B cell (primary cell): ENCODE measurements around the gene NRM. TPM values are rescaled to one million over a fixed set of nuclear protein-coding genes. Genes with fewer than 3 reads are reported as not detected.
"Not testable (repeated sequence)": the region's sequence is repeated elsewhere in the genome, so short reads cannot be mapped to it uniquely, and the experiment has no call there.

Experiments
- ATAC-seq: fragments of 200-7000 bp; cut with Tn5 transposase; one replicate; pipeline ENCODE4 v1.10.0; 2021; ENCODE audit warnings: low read depth, mild to moderate bottlenecking, moderate number of reproducible peaks, moderate library complexity
- CTCF ChIA-PET: fragments of 350-600 bp; sonication (Branson Sonifier 250); formaldehyde crosslinking; loops from one replicate; lab custom pipeline; 2021; ENCODE audit warnings: antibody characterized with exemption, inconsistent platforms; lab: Charles Lee
- POLR2A ChIA-PET: fragments of 350-600 bp; sonication (Branson Sonifier 250); formaldehyde crosslinking; loops from one replicate; lab custom pipeline; 2021; ENCODE audit warnings: antibody characterized with exemption; lab: Charles Lee
- DNase-seq: peaks from one replicate; pipeline ENCODE4 v3.0.0; 2013
- H2AFZ ChIP-seq: 2 replicates; pipeline ENCODE4 v1.6.1; 2012; ENCODE audit warnings: mild to moderate bottlenecking, low read depth, low read length; ENCODE audit not compliant: insufficient read depth, poor library complexity, severe bottlenecking
- H3K27ac ChIP-seq, 2 donors: 1 replicate in 1 of 2; 2 replicates in 1 of 2; pipeline ENCODE4 v1.5.1; 2012 to 2013; ENCODE audit warnings: low read length in 2 of 2, mild to moderate bottlenecking in 2 of 2, moderate library complexity in 1 of 2
- H3K27me3 ChIP-seq, 4 experiments: fragments of 200-600 bp in 1 of 4; sonication (generic) in 1 of 4; replicated peaks in 1 of 4; 1 replicate in 2 of 4; 2 replicates in 2 of 4; pipeline versions ENCODE4 v1.6.1 to v1.7.0; 2013 to 2016; ENCODE audit warnings: low read length in 3 of 4, mild to moderate bottlenecking in 2 of 4, mixed read lengths in 1 of 4, moderate library complexity in 1 of 4; ENCODE audit not compliant: insufficient read depth in 4 of 4, control insufficient read depth in 3 of 4; ENCODE audit errors: control extremely low read depth in 1 of 4
- H3K36me3 ChIP-seq, 2 experiments: replicated peaks in 1 of 2; 1 replicate in 1 of 2; 2 replicates in 1 of 2; pipeline versions ENCODE4 v1.6.1 to v1.7.1; 2013; ENCODE audit warnings: low read length in 1 of 2; ENCODE audit not compliant: insufficient read depth in 2 of 2, control insufficient read depth in 1 of 2; ENCODE audit errors: control extremely low read depth in 1 of 2, extremely low read depth in 1 of 2
- H3K4me1 ChIP-seq, 2 donors: fragments of 200-600 bp in 1 of 2; sonication (generic) in 1 of 2; 1 replicate in 1 of 2; 2 replicates in 1 of 2; pipeline versions ENCODE4 v1.5.1 to v1.6.1; 2013 to 2017; ENCODE audit warnings: low read length in 2 of 2; ENCODE audit not compliant: control insufficient read depth in 2 of 2, insufficient read depth in 2 of 2
- H3K4me2 ChIP-seq: replicated peaks from 2 replicates; pipeline ENCODE3; 2012; ENCODE audit warnings: mild to moderate bottlenecking, low read depth, low read length; ENCODE audit not compliant: poor library complexity, severe bottlenecking
- H3K4me3 ChIP-seq, 5 experiments: fragments of 200-600 bp in 1 of 5; sonication (generic) in 1 of 5; 1 replicate in 3 of 5; 2 replicates in 2 of 5; pipeline versions ENCODE4 v1.5.1 to v1.7.0; 2011 to 2016; ENCODE audit warnings: low read length in 4 of 5, mild to moderate bottlenecking in 4 of 5, low read depth in 2 of 5, control low read depth in 1 of 5, moderate library complexity in 1 of 5; ENCODE audit not compliant: insufficient read depth in 1 of 5; ENCODE audit errors: control extremely low read depth in 1 of 5, extremely low read depth in 1 of 5
- H3K79me2 ChIP-seq: fragments of 200-600 bp; sonication (generic); one replicate; pipeline ENCODE4 v1.6.0; 2016; ENCODE audit warnings: low read length; ENCODE audit not compliant: control insufficient read depth, insufficient read depth
- H3K9ac ChIP-seq: fragments of 200-600 bp; sonication (generic); 2 replicates; pipeline ENCODE4 v1.6.1; 2017; ENCODE audit warnings: mild to moderate bottlenecking, low read length, moderate library complexity
- H3K9me3 ChIP-seq, 3 donors: one replicate each; pipeline versions ENCODE4 v1.6.1 to v1.7.1; 2013; ENCODE audit warnings: low read length in 2 of 3; ENCODE audit not compliant: control insufficient read depth in 2 of 3, insufficient read depth in 1 of 3; ENCODE audit errors: control extremely low read depth in 1 of 3
- H4K20me1 ChIP-seq: 2 replicates; pipeline ENCODE4 v1.6.0; 2012; ENCODE audit warnings: mild to moderate bottlenecking, low read length; ENCODE audit not compliant: insufficient read depth, control insufficient read depth, poor library complexity, severe bottlenecking
- H3K27ac Mint-ChIP-seq: one replicate; pipeline ENCODE4 v1.8.0; 2021; ENCODE audit warnings: mixed read lengths
- H3K27me3 Mint-ChIP-seq: one replicate; pipeline ENCODE4 v1.8.0; 2021; ENCODE audit warnings: mixed read lengths
- H3K4me1 Mint-ChIP-seq: one replicate; pipeline ENCODE4 v1.8.0; 2021; ENCODE audit warnings: mixed read lengths
- H3K4me3 Mint-ChIP-seq: one replicate; pipeline ENCODE4 v1.8.0; 2021; ENCODE audit warnings: mixed read lengths
- H3K9me3 Mint-ChIP-seq: one replicate; pipeline ENCODE4 v1.8.0; 2022; ENCODE audit warnings: mixed read lengths; ENCODE audit not compliant: insufficient read depth
- CTCF ChIP-seq: fragments of 200-600 bp; IDR thresholded peaks from one replicate; pipeline ENCODE4 v1.8.0; 2022; ENCODE audit warnings: antibody characterized with exemption, mild to moderate bottlenecking
- EZH2 ChIP-seq: IDR thresholded peaks from 2 replicates; pipeline ENCODE4 v1.6.1; 2012; ENCODE audit warnings: borderline replicate concordance, low read depth, mild to moderate bottlenecking, moderate library complexity, low read length; ENCODE audit not compliant: insufficient read depth, poor library complexity, severe bottlenecking
- WGBS: methylation state at CpG from one replicate; pipeline ENCODE4 v1.1.5; 2013; ENCODE audit warnings: missing lambda C conversion rate; ENCODE audit not compliant: insufficient coverage; 5-methylcytosine and 5-hydroxymethylcytosine counted together
- intact Hi-C: fragments of 100-400 bp; cut with micrococcal nuclease; formaldehyde crosslinking; loops from one replicate; pipeline ENCODE4 v1.10.0; 2022
- polyA plus RNA-seq: library from polyadenylated mRNA; depleted of rRNA; stranded (reverse); fragments of >200 nt; gene quantifications from 2 replicates; pipeline ENCODE4 v1.2.3, GENCODE V29; 2012
- total RNA-seq, 2 donors: library from RNA; stranded (reverse); fragments of 120-200 nt in 1 of 2; gene quantifications; 1 replicate in 1 of 2; 2 replicates in 1 of 2; pipeline versions ENCODE4 v1.2.3 to v1.2.4, GENCODE V29; 2013 to 2022

The NRM gene
- total and polyA plus RNA-seq, 2 donors (not counting 1 experiment from before 2014, with no cell fraction given) = 24.9 to 26.0 TPM

DNA sequence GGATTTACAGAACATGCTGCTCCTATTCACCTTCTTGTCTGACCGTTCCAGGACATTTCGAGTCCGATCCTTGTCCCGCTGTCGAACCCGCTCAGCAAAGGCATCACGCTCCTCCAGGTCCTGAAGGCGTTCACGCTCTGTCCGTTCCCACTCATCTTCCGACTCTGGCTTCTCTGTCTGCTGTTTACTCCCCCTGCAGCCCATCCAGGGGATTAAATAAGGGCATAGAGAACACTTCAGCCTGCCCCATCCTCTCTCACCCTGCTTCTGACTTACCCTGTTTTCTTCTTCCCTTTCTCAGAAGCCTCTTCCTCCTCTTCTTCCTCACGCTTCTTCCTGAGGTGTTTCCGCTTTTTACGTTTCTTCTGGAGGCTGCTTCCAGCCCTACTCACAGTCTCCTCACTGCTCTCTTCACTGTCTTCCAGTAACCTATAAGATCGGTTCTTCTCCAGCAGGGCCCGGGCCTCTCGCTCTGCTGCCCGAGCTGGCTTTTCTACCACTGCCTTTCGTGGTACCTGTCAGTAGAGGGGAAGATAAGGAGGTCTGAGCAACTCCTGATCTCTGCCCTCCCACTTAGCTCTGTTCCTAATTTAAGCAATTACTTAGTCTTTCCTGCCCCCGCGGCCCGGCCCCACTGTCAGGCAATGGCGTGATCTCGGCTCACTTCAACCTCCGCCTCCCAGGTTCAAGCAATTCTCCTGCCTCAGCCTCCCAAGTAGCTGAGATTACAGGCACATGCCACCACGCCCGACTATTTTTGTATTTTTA is 19.8 kb downstream of the NRM start:
- TF ChIP-seq EZH2 (no peak), CTCF (no peak)
- peak overlapping the region; percentile 68 for H3K4me3 Mint-ChIP-seq
- DNase-seq (no peak), ATAC-seq (no peak)
- no peak overlapping the region for H3K4me3 ChIP-seq
- no peak overlapping the region for H3K9ac ChIP-seq
- no peak overlapping the region for H3K27ac ChIP-seq
- no peaks in the 10 kb centered on the region for H3K9me3 ChIP-seq
- H3K27me3 Mint-ChIP-seq = no peaks in the 10 kb centered on the region
- H3K27ac Mint-ChIP-seq = peak overlapping the region; percentile 57
- CTCF ChIA-PET = interaction anchor here (1.1 to 19.8 kb wide), 6 partner anchors 11 to 191 kb away, joined by 3 to 963 read pairs (median 12); partner anchors contain the start of genes MDC1 and TUBB
- peaks cover 18% of the 10 kb centered on the region for H3K79me2 ChIP-seq
- H3K27me3 ChIP-seq = no peaks in the 10 kb centered on the region
- H2AFZ ChIP-seq = no peak overlapping the region
- peaks cover 13% of the 10 kb centered on the region for H4K20me1 ChIP-seq
- POLR2A ChIA-PET = interaction anchor here (0.6 to 3.4 kb wide), 3 partner anchors 51 to 89 kb away, joined by 3 to 22 read pairs (median 3); no protein-coding TSS in a partner anchor
- peak overlapping the region; percentile 84 for H3K4me2 ChIP-seq
- H3K9me3 Mint-ChIP-seq = no peaks in the 10 kb centered on the region
- peaks cover 0 to 30% of the 10 kb centered on the region in 2 experiments for H3K36me3 ChIP-seq
- 96% methylated on average over 19 of the region's 27 CpGs for WGBS
- H3K4me1 ChIP-seq = peaks cover 10 to 19% of the 10 kb centered on the region in 2 donors
- peaks cover 23% of the 10 kb centered on the region for H3K4me1 Mint-ChIP-seq
- intact Hi-C loops = loop anchor here (5.0 kb wide), 1 partner anchor 114 kb away; the partner anchor contains the start of genes GNL1 and PRR3

- H3K27me3 Mint-ChIP-seq, H3K4me2 ChIP-seq, H3K9me3 Mint-ChIP-seq, H3K79me2 ChIP-seq, H3K9me3 ChIP-seq, H3K4me3 ChIP-seq, H3K9ac ChIP-seq, H3K27ac Mint-ChIP-seq, intact Hi-C loops, H3K4me3 Mint-ChIP-seq, CTCF ChIA-PET, H3K4me1 ChIP-seq, DNase-seq, H3K27me3 ChIP-seq, H2AFZ ChIP-seq, H4K20me1 ChIP-seq, ATAC-seq, H3K27ac ChIP-seq: not testable (repeated sequence)
- H3K4me1 Mint-ChIP-seq = peaks cover 12% of the 10 kb centered on the region
- POLR2A ChIA-PET = interaction anchor here (0.6 kb wide), 1 partner anchor 18 kb away, joined by 5 read pairs; no protein-coding TSS in a partner anchor
- no CpG with 5 or more reads among the region's 2 CpGs for WGBS
- H3K36me3 ChIP-seq = peaks cover 14 to 67% of the 10 kb centered on the region in 2 experiments
Measured at GRCh38 chr6:30666300-30666699, 24.5 kb downstream of the NRM start.
